Caco-2 (cell line): ENCODE measurements around the gene KLHDC7B. TPM values are rescaled to one million over a fixed set of nuclear protein-coding genes. Genes with fewer than 3 reads are reported as not detected.

ENCODE experiments used
- BruUV-seq: library from RNA; stranded (reverse); fragments of 400-500 nt; replicated peaks from 2 replicates; lab custom pipeline; 2021; lab: Mats Ljungman, UMichigan
- CTCF ChIA-PET: fragments of 300-600 bp; sonication (Branson Sonifier 250); formaldehyde crosslinking; loops from one replicate; lab custom pipeline; 2022; ENCODE audit warnings: antibody characterized with exemption; lab: Charles Lee
- POLR2A ChIA-PET: fragments of 300-600 bp; sonication (Branson Sonifier 250); formaldehyde crosslinking; loops from one replicate; lab custom pipeline; 2022; ENCODE audit warnings: antibody characterized with exemption; lab: Charles Lee
- DNase-seq, 2 experiments: peaks; one replicate each; pipeline versions ENCODE4 v3.0.0 to v3.0.0-alpha.2; 2020 to 2022
- H3K27me3 ChIP-seq: replicated peaks from 2 replicates; pipeline ENCODE4 v1.6.0; 2011; ENCODE audit warnings: low read length; ENCODE audit not compliant: control insufficient read depth, insufficient read depth
- H3K36me3 ChIP-seq: 2 replicates; pipeline ENCODE4 v1.5.1; 2011; ENCODE audit warnings: low read length; ENCODE audit not compliant: control insufficient read depth, insufficient read depth
- H3K4me1 ChIP-seq: fragments of 250-450 bp; sonication (Bioruptor Pico); 2 replicates; pipeline ENCODE4 v1.5.1; 2020; ENCODE audit warnings: mild to moderate bottlenecking
- H3K4me3 ChIP-seq: 2 replicates; pipeline ENCODE4 v1.5.1; 2011; ENCODE audit warnings: low read depth, mild to moderate bottlenecking, control low read depth, low read length
- H3K9me3 ChIP-seq: fragments of 250-450 bp; sonication (Bioruptor Pico); 2 replicates; pipeline ENCODE4 v1.5.1; 2020; ENCODE audit warnings: mild to moderate bottlenecking, moderate library complexity
- H3K27ac Mint-ChIP-seq: one replicate; pipeline ENCODE4 v1.8.0; 2022; ENCODE audit warnings: mixed read lengths; ENCODE audit not compliant: unreplicated experiment
- H3K27me3 Mint-ChIP-seq: one replicate; pipeline ENCODE4 v1.8.0; 2022; ENCODE audit warnings: mixed read lengths; ENCODE audit not compliant: insufficient read depth, unreplicated experiment
- H3K36me3 Mint-ChIP-seq: one replicate; pipeline ENCODE4 v1.8.0; 2022; ENCODE audit warnings: mild to moderate bottlenecking, mixed read lengths; ENCODE audit not compliant: insufficient read depth, unreplicated experiment
- H3K4me1 Mint-ChIP-seq: one replicate; pipeline ENCODE4 v1.8.0; 2022; ENCODE audit warnings: low read depth, mixed read lengths; ENCODE audit not compliant: unreplicated experiment
- H3K4me3 Mint-ChIP-seq: one replicate; pipeline ENCODE4 v1.8.0; 2022; ENCODE audit warnings: mild to moderate bottlenecking, moderate library complexity, mixed read lengths; ENCODE audit not compliant: unreplicated experiment
- H3K9me3 Mint-ChIP-seq: one replicate; pipeline ENCODE4 v1.8.0; 2022; ENCODE audit warnings: mixed read lengths; ENCODE audit not compliant: unreplicated experiment
- CTCF ChIP-seq, 2 experiments: fragments of 200-600 bp in 1 of 2; IDR thresholded peaks; 1 replicate in 1 of 2; 2 replicates in 1 of 2; pipeline versions ENCODE4 v1.5.1 to v1.8.0; 2011 to 2022; ENCODE audit warnings: antibody characterized with exemption in 1 of 2, control low read depth in 1 of 2, inconsistent platforms in 1 of 2, low read depth in 1 of 2, low read length in 1 of 2, mild to moderate bottlenecking in 1 of 2, moderate library complexity in 1 of 2; ENCODE audit not compliant: insufficient read depth in 1 of 2, severe bottlenecking in 1 of 2, unreplicated experiment in 1 of 2
- intact Hi-C: fragments of 100-400 bp; cut with micrococcal nuclease; formaldehyde crosslinking; loops from one replicate; pipeline ENCODE4 v1.10.0; 2022; ENCODE audit not compliant: unreplicated experiment
- total RNA-seq: library from RNA; stranded (reverse); gene quantifications from 2 replicates; pipeline ENCODE4 v1.2.3, GENCODE V29; 2022

KLHDC7B gene
- total RNA-seq, 1 experiment from 2014 or later: 2.0 TPM

GRCh38 chr22:50577697-50577986 is 31.9 kb downstream of the KLHDC7B start:
- intact Hi-C loops: no loop called here
- Mint-ChIP-seq H3K27ac (no peak overlapping the region), H3K27me3 (no peaks in the 10 kb centered on the region), H3K36me3 (peaks cover under 1% of the 10 kb centered on the region), H3K4me3 (no peak overlapping the region), H3K4me1 (no peaks in the 10 kb centered on the region), H3K9me3 (no peaks in the 10 kb centered on the region)
- no peak for DNase-seq
- Histone ChIP-seq H3K27me3 (no peaks in the 10 kb centered on the region), H3K4me1 (peaks cover 6% of the 10 kb centered on the region; the same call in 1 of the 2 replicates), H3K9me3 (no peaks in the 10 kb centered on the region), H3K36me3 (peaks cover 1% of the 10 kb centered on the region; the same call in 1 of the 2 replicates), H3K4me3 (no peak overlapping the region)
- TF ChIP-seq CTCF (IDR thresholded peaks at IDR 0.05; ENCODE audit: insufficient read depth in 1 of 2, low read depth in 1 of 2, low read length in 1 of 2, severe bottlenecking in 1 of 2, unreplicated experiment in 1 of 2): no peak
- BruUV-seq: no TSS peak
- CTCF ChIA-PET: no interaction called here
- POLR2A ChIA-PET: no interaction called here

GRCh38 chr22:50577987-50578775 is 32.5 kb downstream of the KLHDC7B start, which contains the start of gene CPT1B:
Gene CPT1B, minus strand, starts transcription at chr22:50578427. Its CDS starts 512 bp downstream, at chr22:50577915.
- Mint-ChIP-seq H3K27me3 (no peaks in the 10 kb centered on the region), H3K36me3 (peaks cover 4% of the 10 kb centered on the region), H3K9me3 (no peaks in the 10 kb centered on the region), H3K4me1 (no peaks in the 10 kb centered on the region), H3K27ac (no peak within 1 kb of the TSS), H3K4me3 (no peak within 1 kb of the TSS)
- H3K4me1 ChIP-seq: peaks cover 6% of the 10 kb centered on the region; the same call in 1 of the 2 replicates
- H3K4me3 ChIP-seq: no peak within 1 kb of the TSS
- DNase-seq: no peak
- H3K27me3 ChIP-seq: no peaks in the 10 kb centered on the region
- H3K9me3 ChIP-seq: no peaks in the 10 kb centered on the region
- POLR2A ChIA-PET: no interaction called here
- no peak for TF ChIP-seq CTCF (IDR thresholded peaks at IDR 0.05; ENCODE audit: insufficient read depth in 1 of 2, low read depth in 1 of 2, low read length in 1 of 2, severe bottlenecking in 1 of 2, unreplicated experiment in 1 of 2)
- peaks cover 1% of the 10 kb centered on the region; the same call in 1 of the 2 replicates for H3K36me3 ChIP-seq
- BruUV-seq: no TSS peak
- intact Hi-C loops: no loop called here
- CTCF ChIA-PET: no interaction called here

GRCh38 chr22:50578776-50579310 is 33.1 kb downstream of the KLHDC7B start:
- no peak for TF ChIP-seq CTCF (IDR thresholded peaks at IDR 0.05; ENCODE audit: insufficient read depth in 1 of 2, low read depth in 1 of 2, low read length in 1 of 2, severe bottlenecking in 1 of 2, unreplicated experiment in 1 of 2)
- H3K9me3 Mint-ChIP-seq: no peaks in the 10 kb centered on the region
- CTCF ChIA-PET: no interaction called here

More at GRCh38 chr22:50578776-50579310, 33.1 kb downstream of the KLHDC7B start:
- intact Hi-C loops: no loop called here
- Histone ChIP-seq H3K9me3 (no peaks in the 10 kb centered on the region), H3K4me3 (no peak overlapping the region), H3K27me3 (no peaks in the 10 kb centered on the region), H3K36me3 (peaks cover 1% of the 10 kb centered on the region; the same call in 1 of the 2 replicates), H3K4me1 (peaks cover 9% of the 10 kb centered on the region)
- POLR2A ChIA-PET: no interaction called here
- Mint-ChIP-seq H3K27ac (no peak overlapping the region), H3K27me3 (no peaks in the 10 kb centered on the region), H3K4me3 (no peak overlapping the region), H3K4me1 (no peaks in the 10 kb centered on the region), H3K36me3 (peaks cover 4% of the 10 kb centered on the region)
- no peak for DNase-seq
- no TSS peak for BruUV-seq
